Left lung (tissue), 10 donors: ENCODE results near the gene DARS1. TPM values are rescaled to one million over a fixed set of nuclear protein-coding genes. Genes with fewer than 3 reads are reported as not detected.

Source experiments
- ATAC-seq: fragments of 200-7000 bp; cut with Tn5 transposase; one replicate; pipeline ENCODE4 v1.9.1; 2020; ENCODE audit warnings: moderate library complexity
- DNase-seq, 4 donors: peaks; one replicate each; pipeline ENCODE4 v3.0.0-alpha.2; 2013 to 2020
- H3K27ac ChIP-seq, 2 donors: fragments of 200-600 bp; sonication (generic) in 1 of 2; one replicate each; pipeline versions ENCODE4 v1.5.0 to v1.8.0; 2020 to 2021
- H3K27me3 ChIP-seq, 2 donors: fragments of 200-600 bp; sonication (generic) in 1 of 2; one replicate each; pipeline versions ENCODE4 v1.5.0 to v1.8.0; 2020 to 2021
- H3K36me3 ChIP-seq, 2 donors: fragments of 200-600 bp; sonication (generic) in 1 of 2; one replicate each; pipeline versions ENCODE4 v1.5.0 to v1.8.0; 2020 to 2021
- H3K4me1 ChIP-seq, 2 donors: fragments of 200-600 bp; one replicate each; pipeline ENCODE4 v1.8.0; 2021
- H3K4me3 ChIP-seq, 2 donors: fragments of 200-600 bp; sonication (generic) in 1 of 2; one replicate each; pipeline versions ENCODE4 v1.5.0 to v1.8.0; 2020 to 2021; ENCODE audit warnings: mild to moderate bottlenecking in 1 of 2
- H3K9me3 ChIP-seq, 2 donors: fragments of 200-600 bp; sonication (generic) in 1 of 2; one replicate each; pipeline versions ENCODE4 v1.5.0 to v1.8.0; 2020 to 2021
- intact Hi-C, 2 donors: fragments of 100-400 bp; cut with DNase I; formaldehyde crosslinking; loops; one replicate each; pipeline versions ENCODE4 v1.11.2 to v1.14.2; 2022
- polyA plus RNA-seq, 6 donors: library from polyadenylated mRNA; unstranded; fragments of 120-200 nt; gene quantifications; one replicate each; pipeline ENCODE4 v1.2.1, GENCODE V29; 2013; ENCODE audit not compliant: insufficient read length in 6 of 6
- total RNA-seq, 2 donors: library from RNA; stranded (reverse); fragmentation: NEBNext Ultra II Directional; extraction: Animal tissue kit (Norgen Biotek cat#: 25700); gene quantifications; one replicate each; pipeline ENCODE4 v1.2.1, GENCODE V29; 2021
- TF ChIP-seq, protein P1 (sequence below), 2 donors: fragments of 200-600 bp; sonication (generic) in 1 of 2; IDR thresholded peaks; one replicate each; pipeline versions ENCODE4 v1.5.0 to v1.8.0; 2021; ENCODE audit warnings: antibody characterized with exemption in 2 of 2
- donor health status: DM: no; HTN: yes; CAD: no.
- donor health status: DM: no; HTN: no; CAD: no.

Gene DARS1
- total and polyA plus RNA-seq, 8 donors: 46.9 to 165 (median 134) TPM

- ATAC-seq (no peak), DNase-seq (no peak)
- H3K9me3 ChIP-seq: no peaks in the 10 kb centered on the region
- H3K27me3 ChIP-seq: no peaks in the 10 kb centered on the region
- no peaks in the 10 kb centered on the region for H3K36me3 ChIP-seq
- TF ChIP-seq, protein P1, sequence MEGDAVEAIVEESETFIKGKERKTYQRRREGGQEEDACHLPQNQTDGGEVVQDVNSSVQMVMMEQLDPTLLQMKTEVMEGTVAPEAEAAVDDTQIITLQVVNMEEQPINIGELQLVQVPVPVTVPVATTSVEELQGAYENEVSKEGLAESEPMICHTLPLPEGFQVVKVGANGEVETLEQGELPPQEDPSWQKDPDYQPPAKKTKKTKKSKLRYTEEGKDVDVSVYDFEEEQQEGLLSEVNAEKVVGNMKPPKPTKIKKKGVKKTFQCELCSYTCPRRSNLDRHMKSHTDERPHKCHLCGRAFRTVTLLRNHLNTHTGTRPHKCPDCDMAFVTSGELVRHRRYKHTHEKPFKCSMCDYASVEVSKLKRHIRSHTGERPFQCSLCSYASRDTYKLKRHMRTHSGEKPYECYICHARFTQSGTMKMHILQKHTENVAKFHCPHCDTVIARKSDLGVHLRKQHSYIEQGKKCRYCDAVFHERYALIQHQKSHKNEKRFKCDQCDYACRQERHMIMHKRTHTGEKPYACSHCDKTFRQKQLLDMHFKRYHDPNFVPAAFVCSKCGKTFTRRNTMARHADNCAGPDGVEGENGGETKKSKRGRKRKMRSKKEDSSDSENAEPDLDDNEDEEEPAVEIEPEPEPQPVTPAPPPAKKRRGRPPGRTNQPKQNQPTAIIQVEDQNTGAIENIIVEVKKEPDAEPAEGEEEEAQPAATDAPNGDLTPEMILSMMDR (IDR thresholded peaks at IDR 0.05): no peak
- no peak overlapping the region for H3K4me3 ChIP-seq
- intact Hi-C loops: no loop called here
- peak overlapping the region in 1 of 2 donors; percentile 61 for H3K27ac ChIP-seq
- peaks cover 0 to 78% of the 10 kb centered on the region in 2 donors for H3K4me1 ChIP-seq
Observed at GRCh38 chr2:136014411-136014810, 29.0 kb upstream of the DARS1 start.

DNA sequence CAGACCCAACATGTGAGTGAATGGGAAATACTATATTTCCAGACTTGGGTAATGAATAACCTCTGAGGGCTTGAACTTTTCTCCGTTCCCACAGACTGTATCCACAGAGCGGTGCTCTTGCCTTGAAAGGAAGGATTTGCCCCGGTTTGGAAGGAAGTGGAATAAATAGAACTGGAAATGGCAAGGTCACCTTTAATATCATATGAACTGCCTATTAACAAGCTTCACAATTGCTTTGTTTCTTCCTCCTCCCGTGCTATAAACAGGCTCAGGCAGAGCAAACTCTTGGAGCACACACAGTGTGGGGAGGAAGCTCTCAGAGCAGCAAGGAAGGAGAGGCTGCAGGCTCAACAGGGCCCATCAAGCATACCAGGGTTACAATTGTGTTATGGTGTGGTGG, 28.5 kb upstream of the DARS1 start:
- Histone ChIP-seq H3K4me3 (no peak overlapping the region), H3K4me1 (peaks cover 0 to 76% of the 10 kb centered on the region in 2 donors), H3K9me3 (no peaks in the 10 kb centered on the region), H3K36me3 (no peaks in the 10 kb centered on the region), H3K27me3 (no peaks in the 10 kb centered on the region), H3K27ac (peak overlapping the region in 1 of 2 donors; percentile 61)
- intact Hi-C loops: no loop called here
- ATAC-seq (peak; percentile 61), DNase-seq (peak in 1 of 4 donors; percentile 45)
- TF ChIP-seq, protein P1 (IDR thresholded peaks at IDR 0.05): no peak

DNA sequence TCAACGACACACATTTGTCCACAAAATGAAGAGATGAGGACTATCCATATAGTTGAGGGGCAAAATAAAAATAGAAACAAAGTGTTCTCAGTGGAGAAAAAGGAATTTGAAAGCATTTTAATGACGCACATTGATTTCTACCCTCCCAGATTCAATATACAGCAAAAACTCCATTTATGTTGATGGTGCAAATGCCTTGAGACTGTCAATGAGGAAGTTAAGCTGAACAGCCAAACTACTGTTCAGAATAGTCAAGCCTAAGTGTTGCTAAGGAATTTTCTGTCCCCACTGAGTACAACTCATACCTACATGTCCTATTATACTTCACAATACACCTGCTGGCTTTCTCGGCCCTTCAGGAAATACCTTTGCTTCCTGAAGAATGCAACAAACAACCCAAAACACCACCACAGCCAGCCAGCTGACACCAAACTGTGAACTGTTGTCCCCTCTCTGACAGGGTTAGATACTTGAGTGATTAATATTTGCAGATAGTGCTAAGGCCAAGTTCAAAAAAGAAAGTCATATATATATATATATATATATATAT, 27.8 kb upstream of the DARS1 start:
- Histone ChIP-seq H3K4me3 (no peak overlapping the region), H3K36me3 (no peaks in the 10 kb centered on the region), H3K27ac (peak overlapping the region in 1 of 2 donors; percentile 61), H3K27me3 (no peaks in the 10 kb centered on the region), H3K4me1 (peaks cover 0 to 76% of the 10 kb centered on the region in 2 donors), H3K9me3 (no peaks in the 10 kb centered on the region)
- TF ChIP-seq, protein P1 (IDR thresholded peaks at IDR 0.05): no peak
- no peak for ATAC-seq
- DNase-seq: no peak
- intact Hi-C loops: no loop called here

- no peaks in the 10 kb centered on the region for H3K27me3 ChIP-seq
- DNase-seq (no peak), ATAC-seq (no peak)
- intact Hi-C loops: no loop called here
- H3K27ac ChIP-seq: peak overlapping the region in 1 of 2 donors; percentile 61
- H3K4me3 ChIP-seq: no peak overlapping the region
- TF ChIP-seq, protein P1 (IDR thresholded peaks at IDR 0.05): no peak
- peaks cover 0 to 75% of the 10 kb centered on the region in 2 donors for H3K4me1 ChIP-seq
- no peaks in the 10 kb centered on the region for H3K9me3 ChIP-seq
- no peaks in the 10 kb centered on the region for H3K36me3 ChIP-seq
Observed at GRCh38 chr2:136012315-136012714, 26.9 kb upstream of the DARS1 start.

DNA sequence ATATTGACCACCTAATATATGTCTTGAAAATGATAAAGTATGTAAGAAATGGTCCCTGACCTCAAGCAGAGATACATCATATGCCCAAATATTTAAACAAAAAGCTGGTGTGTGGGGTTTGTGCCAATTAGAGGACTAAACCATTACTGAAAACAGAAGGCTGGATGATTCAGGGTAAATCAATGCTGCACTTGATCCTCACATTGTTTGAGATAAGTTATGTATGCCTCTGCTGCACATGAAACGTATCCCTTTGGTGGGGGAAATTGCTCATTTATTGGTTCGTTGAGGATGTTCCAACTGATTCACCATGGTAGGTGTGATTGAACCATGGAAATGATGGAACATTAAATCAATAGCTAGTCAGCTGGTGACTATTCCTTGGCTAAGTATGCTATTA, 24.7 kb upstream of the DARS1 start:
- H3K4me1 ChIP-seq: peaks cover 0 to 69% of the 10 kb centered on the region in 2 donors
- intact Hi-C loops: no loop called here
- ATAC-seq (no peak), DNase-seq (no peak)
- TF ChIP-seq, protein P1 (IDR thresholded peaks at IDR 0.05): no peak
- no peak overlapping the region for H3K27ac ChIP-seq
- no peaks in the 10 kb centered on the region for H3K36me3 ChIP-seq
- no peaks in the 10 kb centered on the region for H3K9me3 ChIP-seq
- H3K4me3 ChIP-seq: no peak overlapping the region
- no peaks in the 10 kb centered on the region for H3K27me3 ChIP-seq
